HG03521 (cell line): ENCODE results near the gene TTC1.
"Not testable (repeated sequence)": the region's sequence is repeated elsewhere in the genome, so short reads cannot be mapped to it uniquely, and the experiment has no call there.

Experiments used
- ATAC-seq: cut with Tn5 transposase; IDR thresholded peaks from one replicate; pipeline ENCODE4 v1.9.1; 2021; ENCODE audit warnings: mild to moderate bottlenecking, moderate library complexity; ENCODE audit not compliant: unreplicated experiment

TTC1 gene

GRCh38 chr5:159995907-159996306 lies 13.0 kb upstream of the TTC1 start:
- no peak for ATAC-seq

GRCh38 chr5:160001457-160001856 lies 7.5 kb upstream of the TTC1 start:
- ATAC-seq, result no peak

- ATAC-seq, result no peak
These were observed 1.4 kb upstream of the TTC1 start for GRCh38 chr5:160007514-160007913.

- peak; percentile 1 for ATAC-seq
These were observed 436 bp upstream of the TTC1 start for GRCh38 chr5:160008529-160008876.

GRCh38 chr5:160009591-160009989 lies 651 bp downstream of the TTC1 start:
- no peak for ATAC-seq

GRCh38 chr5:160011471-160011870 lies 2.5 kb downstream of the TTC1 start:
- no peak for ATAC-seq

GRCh38 chr5:160014197-160014596 lies 5.3 kb downstream of the TTC1 start:
- not testable (repeated sequence) for ATAC-seq

GRCh38 chr5:160018945-160019625 lies 10.1 kb downstream of the TTC1 start:
- no peak for ATAC-seq

- no peak for ATAC-seq
These were observed 11.4 kb downstream of the TTC1 start for GRCh38 chr5:160020266-160020770.

- no peak for ATAC-seq
These were observed 12.0 kb downstream of the TTC1 start for GRCh38 chr5:160020964-160021363.

- ATAC-seq, result peak; percentile 76
These were observed 13.0 kb downstream of the TTC1 start for GRCh38 chr5:160021831-160022446.

GRCh38 chr5:160023007-160023907 lies 14.3 kb downstream of the TTC1 start:
- no peak for ATAC-seq

- no peak for ATAC-seq
These were observed 15.1 kb downstream of the TTC1 start for GRCh38 chr5:160023908-160024630.

- ATAC-seq, result no peak
These were observed 20.1 kb downstream of the TTC1 start for GRCh38 chr5:160029004-160029403.

- no peak for ATAC-seq
These were observed 20.7 kb downstream of the TTC1 start for GRCh38 chr5:160029540-160030139.

- ATAC-seq, result no peak
These were observed 21.9 kb downstream of the TTC1 start for GRCh38 chr5:160030631-160031377.

GRCh38 chr5:160033546-160034252 lies 24.8 kb downstream of the TTC1 start:
- no peak for ATAC-seq

GRCh38 chr5:160036243-160036642 lies 27.3 kb downstream of the TTC1 start:
- no peak for ATAC-seq

GRCh38 chr5:160036884-160037283 lies 27.9 kb downstream of the TTC1 start:
- ATAC-seq, result no peak
